ENCODE data around the gene PXDN. TPM values are rescaled to one million over a fixed set of nuclear protein-coding genes. Genes with fewer than 3 reads are reported as not detected.

Gene PXDN
- total RNA-seq, 1 experiment from 2014 or later: 0.25 TPM

DNA sequence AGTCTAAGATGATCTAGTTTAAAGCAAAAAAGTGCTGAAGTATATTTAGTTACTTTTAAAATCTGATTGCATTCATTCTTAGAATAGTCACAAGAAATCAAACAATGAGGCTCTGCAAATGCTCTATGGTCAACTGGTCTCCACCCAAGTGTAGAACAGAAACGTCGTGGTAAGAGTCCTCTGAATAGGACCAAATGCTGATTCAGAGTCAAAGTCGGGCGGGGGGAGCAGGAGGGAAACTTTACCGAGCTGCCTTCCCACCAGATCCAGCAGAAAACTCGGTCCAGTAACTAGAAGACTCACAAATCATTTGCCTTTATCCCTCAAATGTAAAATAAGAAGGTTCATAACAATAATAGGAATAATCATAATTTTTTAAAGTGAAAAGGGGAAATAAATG is 46.2 kb upstream of the PXDN start:
- intact Hi-C loops (cut with micrococcal nuclease; ENCODE audit: unreplicated experiment): no loop called here
- no peak for DNase-seq
- BruUV-seq (replicated peaks): no TSS peak
- POLR2A ChIA-PET: no interaction called here
- H3K27me3 ChIP-seq (replicated peaks; ENCODE audit: control insufficient read depth, insufficient read depth, low read length): no peaks in the 10 kb centered on the region; the same call in 1 of the 2 replicates
- no peaks in the 10 kb centered on the region for H3K36me3 ChIP-seq (ENCODE audit: control insufficient read depth, insufficient read depth, low read length)
- Mint-ChIP-seq H3K27me3 (ENCODE audit: insufficient read depth, unreplicated experiment) (peaks cover 7% of the 10 kb centered on the region), H3K4me3 (ENCODE audit: unreplicated experiment) (no peak overlapping the region), H3K27ac (ENCODE audit: unreplicated experiment) (no peak overlapping the region), H3K4me1 (ENCODE audit: low read depth, unreplicated experiment) (no peaks in the 10 kb centered on the region), H3K36me3 (ENCODE audit: insufficient read depth, unreplicated experiment) (no peaks in the 10 kb centered on the region), H3K9me3 (ENCODE audit: unreplicated experiment) (no peaks in the 10 kb centered on the region)
- H3K9me3 ChIP-seq: no peaks in the 10 kb centered on the region
- no peak overlapping the region for H3K4me3 ChIP-seq (ENCODE audit: low read depth, low read length)
- TF ChIP-seq, protein P1, sequence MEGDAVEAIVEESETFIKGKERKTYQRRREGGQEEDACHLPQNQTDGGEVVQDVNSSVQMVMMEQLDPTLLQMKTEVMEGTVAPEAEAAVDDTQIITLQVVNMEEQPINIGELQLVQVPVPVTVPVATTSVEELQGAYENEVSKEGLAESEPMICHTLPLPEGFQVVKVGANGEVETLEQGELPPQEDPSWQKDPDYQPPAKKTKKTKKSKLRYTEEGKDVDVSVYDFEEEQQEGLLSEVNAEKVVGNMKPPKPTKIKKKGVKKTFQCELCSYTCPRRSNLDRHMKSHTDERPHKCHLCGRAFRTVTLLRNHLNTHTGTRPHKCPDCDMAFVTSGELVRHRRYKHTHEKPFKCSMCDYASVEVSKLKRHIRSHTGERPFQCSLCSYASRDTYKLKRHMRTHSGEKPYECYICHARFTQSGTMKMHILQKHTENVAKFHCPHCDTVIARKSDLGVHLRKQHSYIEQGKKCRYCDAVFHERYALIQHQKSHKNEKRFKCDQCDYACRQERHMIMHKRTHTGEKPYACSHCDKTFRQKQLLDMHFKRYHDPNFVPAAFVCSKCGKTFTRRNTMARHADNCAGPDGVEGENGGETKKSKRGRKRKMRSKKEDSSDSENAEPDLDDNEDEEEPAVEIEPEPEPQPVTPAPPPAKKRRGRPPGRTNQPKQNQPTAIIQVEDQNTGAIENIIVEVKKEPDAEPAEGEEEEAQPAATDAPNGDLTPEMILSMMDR (IDR thresholded peaks at IDR 0.05; ENCODE audit: insufficient read depth in 1 of 2, low read depth in 1 of 2, low read length in 1 of 2, severe bottlenecking in 1 of 2, unreplicated experiment in 1 of 2): no peak
- CTCF ChIA-PET: no interaction called here
- H3K4me1 ChIP-seq: no peaks in the 10 kb centered on the region

DNA sequence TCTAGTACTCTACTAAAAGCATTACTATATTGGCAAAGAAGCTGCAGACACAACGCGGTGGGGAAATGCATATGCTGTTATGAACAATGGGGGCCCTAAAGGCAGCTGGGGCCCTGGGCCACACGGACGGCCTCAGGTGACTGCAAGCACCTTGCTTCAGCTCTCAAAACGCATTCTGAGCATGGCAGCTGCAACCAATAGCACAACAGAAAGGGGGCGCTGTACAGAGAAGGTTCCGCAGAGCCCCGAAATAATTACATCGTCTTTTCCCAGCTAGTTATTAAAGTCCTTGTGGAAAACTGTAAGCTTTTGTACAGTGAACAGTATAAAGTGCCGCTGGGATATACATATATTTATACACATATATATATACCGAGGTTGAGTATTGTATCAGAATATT is 45.3 kb upstream of the PXDN start:
- TF ChIP-seq, protein P1 (IDR thresholded peaks at IDR 0.05; ENCODE audit: insufficient read depth in 1 of 2, low read depth in 1 of 2, low read length in 1 of 2, severe bottlenecking in 1 of 2, unreplicated experiment in 1 of 2): no peak
- H3K4me3 ChIP-seq (ENCODE audit: low read depth, low read length): no peak overlapping the region
- H3K36me3 Mint-ChIP-seq (ENCODE audit: insufficient read depth, unreplicated experiment): no peaks in the 10 kb centered on the region
- no peak for DNase-seq
- no peaks in the 10 kb centered on the region; the same call in 1 of the 2 replicates for H3K27me3 ChIP-seq (replicated peaks; ENCODE audit: control insufficient read depth, insufficient read depth, low read length)
- no peaks in the 10 kb centered on the region for H3K9me3 Mint-ChIP-seq (ENCODE audit: unreplicated experiment)
- BruUV-seq (replicated peaks): no TSS peak
- H3K27ac Mint-ChIP-seq (ENCODE audit: unreplicated experiment): no peak overlapping the region
- no peaks in the 10 kb centered on the region for H3K36me3 ChIP-seq (ENCODE audit: control insufficient read depth, insufficient read depth, low read length)
- CTCF ChIA-PET: no interaction called here
- H3K27me3 Mint-ChIP-seq (ENCODE audit: insufficient read depth, unreplicated experiment): peaks cover 7% of the 10 kb centered on the region
- no peaks in the 10 kb centered on the region for H3K9me3 ChIP-seq
- POLR2A ChIA-PET: no interaction called here
- intact Hi-C loops (cut with micrococcal nuclease; ENCODE audit: unreplicated experiment): no loop called here
- no peaks in the 10 kb centered on the region for H3K4me1 ChIP-seq
- H3K4me1 Mint-ChIP-seq (ENCODE audit: low read depth, unreplicated experiment): no peaks in the 10 kb centered on the region
- H3K4me3 Mint-ChIP-seq (ENCODE audit: unreplicated experiment): no peak overlapping the region

DNA sequence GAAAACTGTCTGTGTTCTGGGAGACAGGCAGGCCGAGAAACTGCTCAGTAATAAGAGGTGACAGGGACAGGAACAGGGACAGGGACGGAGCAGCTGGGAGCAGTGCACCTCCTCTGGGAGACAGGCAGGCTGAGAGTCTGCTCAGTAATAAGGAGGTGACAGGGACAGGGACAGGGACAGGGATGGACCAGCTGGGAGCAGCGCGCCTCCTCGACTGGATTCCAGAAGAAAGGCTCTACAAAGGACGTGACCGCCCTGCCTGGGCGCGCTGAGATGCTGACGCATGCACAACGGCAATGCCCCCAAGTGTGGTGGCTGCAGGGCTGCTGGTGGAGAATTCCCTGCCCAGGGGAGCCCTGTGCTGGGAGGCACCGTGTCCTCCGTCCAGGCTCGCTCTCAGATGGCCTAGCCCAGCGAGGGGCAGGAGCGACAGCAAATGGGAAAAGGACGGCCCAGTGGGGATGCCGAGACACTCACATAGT is 44.2 kb upstream of the PXDN start:
- Histone ChIP-seq H3K4me1 (no peaks in the 10 kb centered on the region), H3K36me3 (ENCODE audit: control insufficient read depth, insufficient read depth, low read length) (no peaks in the 10 kb centered on the region), H3K9me3 (no peaks in the 10 kb centered on the region), H3K4me3 (ENCODE audit: low read depth, low read length) (no peak overlapping the region), H3K27me3 (replicated peaks; ENCODE audit: control insufficient read depth, insufficient read depth, low read length) (no peaks in the 10 kb centered on the region; the same call in 1 of the 2 replicates)
- Mint-ChIP-seq H3K36me3 (ENCODE audit: insufficient read depth, unreplicated experiment) (no peaks in the 10 kb centered on the region), H3K4me3 (ENCODE audit: unreplicated experiment) (no peak overlapping the region), H3K4me1 (ENCODE audit: low read depth, unreplicated experiment) (no peaks in the 10 kb centered on the region), H3K9me3 (ENCODE audit: unreplicated experiment) (no peaks in the 10 kb centered on the region), H3K27me3 (ENCODE audit: insufficient read depth, unreplicated experiment) (peaks cover 7% of the 10 kb centered on the region), H3K27ac (ENCODE audit: unreplicated experiment) (no peak overlapping the region)
- ChIA-PET POLR2A (no interaction called here), CTCF (no interaction called here)
- intact Hi-C loops (cut with micrococcal nuclease; ENCODE audit: unreplicated experiment): no loop called here
- TF ChIP-seq, protein P1 (IDR thresholded peaks at IDR 0.05; ENCODE audit: insufficient read depth in 1 of 2, low read depth in 1 of 2, low read length in 1 of 2, severe bottlenecking in 1 of 2, unreplicated experiment in 1 of 2): no peak
- no peak for DNase-seq
- no TSS peak for BruUV-seq (replicated peaks)
